ENCODE results near the gene CACNA1C. TPM values are rescaled to one million over a fixed set of nuclear protein-coding genes. Genes with fewer than 3 reads are reported as not detected.
A peak's percentile ranks its signal among the peaks of the same experiment; 100 is the strongest.

The CACNA1C gene
- total and polyA plus RNA-seq, 2 of the 4 experiments (the other 2 are of a cell fraction) = 1.6 to 2.6 TPM

DNA sequence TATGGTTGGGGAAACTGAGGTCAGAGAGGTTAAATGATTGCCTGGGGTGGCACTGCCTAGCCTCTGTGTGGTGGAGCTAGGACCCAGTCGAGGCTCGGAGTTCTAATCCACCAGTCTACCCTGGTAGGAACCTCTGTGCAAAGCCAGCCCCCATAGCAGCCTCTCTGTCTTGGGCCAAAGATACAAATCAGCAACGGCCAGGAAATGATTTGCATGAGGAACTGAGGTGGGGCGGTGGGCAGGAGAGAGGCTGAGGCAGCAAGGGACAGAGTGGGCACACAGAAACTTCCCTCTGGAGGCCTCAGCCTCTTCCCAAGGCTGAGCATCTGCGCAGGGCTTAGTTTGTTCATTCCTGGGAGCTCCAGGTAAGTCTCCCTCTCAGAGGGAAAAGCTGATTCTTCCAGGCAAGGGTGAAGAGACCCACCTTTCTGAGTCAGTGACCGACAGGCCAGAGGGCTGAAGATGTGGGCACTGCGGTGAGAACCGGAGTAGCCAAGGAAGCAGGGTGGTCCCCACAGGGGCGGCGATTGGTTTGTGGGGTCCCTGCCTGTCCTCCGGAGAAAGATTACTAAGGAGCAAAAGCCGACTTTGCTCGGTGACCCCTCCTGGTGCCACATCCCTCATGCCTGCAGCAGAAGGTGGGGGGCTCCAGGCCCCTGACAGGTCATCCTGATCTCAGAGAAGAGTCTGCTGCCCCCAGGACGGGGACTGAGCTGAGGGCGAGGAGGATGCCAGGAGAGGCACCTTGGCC is 134.6 kb downstream of the CACNA1C start:
- H3K14ac ChIP-seq (replicated peaks; ENCODE audit: low read depth, low read length) = no peak overlapping the region
- H2AK5ac ChIP-seq (ENCODE audit: low read depth, low read length) = peak overlapping the region; percentile 52; the same call in 1 of the 2 replicates
- no peak overlapping the region for H2BK5ac ChIP-seq (ENCODE audit: low read depth, low read length, poor library complexity, severe bottlenecking)
- no peak overlapping the region for H3K56ac ChIP-seq (ENCODE audit: extremely low read depth, insufficient read depth, low read length)
- no peak overlapping the region for H2BK20ac ChIP-seq (ENCODE audit: low read depth, low read length)
- no peak overlapping the region for H3K23ac ChIP-seq (ENCODE audit: low read depth, low read length)
- H4K20me1 ChIP-seq (ENCODE audit: insufficient read depth, low read length) = no peaks in the 10 kb centered on the region
- in situ Hi-C loops (cut with MboI; ENCODE audit: low sequenced_read_pairs) = no loop called here
- no peak overlapping the region for H2BK15ac ChIP-seq (ENCODE audit: low read depth, low read length)
- H3K4ac ChIP-seq (ENCODE audit: low read depth, low read length) = no peak overlapping the region
- CTCF ChIA-PET = no interaction called here
- DNase-seq = no peak
- no peak overlapping the region for H4K5ac ChIP-seq (ENCODE audit: low read depth, low read length)
- no peak overlapping the region for H3K27ac ChIP-seq (ENCODE audit: insufficient read depth, low read length)
- dilution Hi-C loops (cut with HindIII; ENCODE audit: low sequenced_read_pairs, unreplicated experiment) = no loop called here
- intact Hi-C loops (cut with micrococcal nuclease) = no loop called here
- no peak overlapping the region for H4K8ac ChIP-seq (ENCODE audit: low read depth in 2 of 2, low read length in 2 of 2)
- H3K79me1 ChIP-seq (ENCODE audit: low read depth in 1 of 2, low read length in 2 of 2) = peaks cover 0 to 9% of the 10 kb centered on the region in 2 experiments; a peak in 1 of 4 replicates
- H3K4me1 ChIP-seq (ENCODE audit: control insufficient read depth, insufficient read depth, low read length) = peaks cover 9% of the 10 kb centered on the region
- no peaks in the 10 kb centered on the region for H3K27me3 ChIP-seq (ENCODE audit: control insufficient read depth, insufficient read depth, low read length)
- no peak for TF ChIP-seq MAFK (IDR thresholded peaks at IDR 0.05; ENCODE audit: low read depth, low read length)
- no peak for TF ChIP-seq FOS (IDR thresholded peaks at IDR 0.05; ENCODE audit: low read depth, low read length)
- TF ChIP-seq, protein P1, sequence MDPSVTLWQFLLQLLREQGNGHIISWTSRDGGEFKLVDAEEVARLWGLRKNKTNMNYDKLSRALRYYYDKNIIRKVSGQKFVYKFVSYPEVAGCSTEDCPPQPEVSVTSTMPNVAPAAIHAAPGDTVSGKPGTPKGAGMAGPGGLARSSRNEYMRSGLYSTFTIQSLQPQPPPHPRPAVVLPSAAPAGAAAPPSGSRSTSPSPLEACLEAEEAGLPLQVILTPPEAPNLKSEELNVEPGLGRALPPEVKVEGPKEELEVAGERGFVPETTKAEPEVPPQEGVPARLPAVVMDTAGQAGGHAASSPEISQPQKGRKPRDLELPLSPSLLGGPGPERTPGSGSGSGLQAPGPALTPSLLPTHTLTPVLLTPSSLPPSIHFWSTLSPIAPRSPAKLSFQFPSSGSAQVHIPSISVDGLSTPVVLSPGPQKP (IDR thresholded peaks at IDR 0.05; ENCODE audit: borderline replicate concordance, low read depth, low read length) = no peak
- no peak for TF ChIP-seq BHLHE40 (IDR thresholded peaks at IDR 0.05; ENCODE audit: low read depth, low read length)
- TF ChIP-seq SMC3 (IDR thresholded peaks at IDR 0.05; ENCODE audit: low read depth, low read length) = no peak
- TF ChIP-seq RCOR1 (IDR thresholded peaks at IDR 0.05; ENCODE audit: insufficient replicate concordance, low read length) = no peak
- TF ChIP-seq RAD21 (IDR thresholded peaks at IDR 0.05; ENCODE audit: low read length) = no peak
- no peak for TF ChIP-seq CEBPB (IDR thresholded peaks at IDR 0.05; ENCODE audit: low read depth, low read length)
- no peak for TF ChIP-seq MXI1 (IDR thresholded peaks at IDR 0.05; ENCODE audit: borderline replicate concordance, low read depth, low read length)
- TF ChIP-seq RFX5 (IDR thresholded peaks at IDR 0.05; ENCODE audit: low read depth, low read length) = no peak
- no peak for TF ChIP-seq POLR2A (IDR thresholded peaks at IDR 0.05; ENCODE audit: low read depth, low read length)
- TF ChIP-seq, protein P2, sequence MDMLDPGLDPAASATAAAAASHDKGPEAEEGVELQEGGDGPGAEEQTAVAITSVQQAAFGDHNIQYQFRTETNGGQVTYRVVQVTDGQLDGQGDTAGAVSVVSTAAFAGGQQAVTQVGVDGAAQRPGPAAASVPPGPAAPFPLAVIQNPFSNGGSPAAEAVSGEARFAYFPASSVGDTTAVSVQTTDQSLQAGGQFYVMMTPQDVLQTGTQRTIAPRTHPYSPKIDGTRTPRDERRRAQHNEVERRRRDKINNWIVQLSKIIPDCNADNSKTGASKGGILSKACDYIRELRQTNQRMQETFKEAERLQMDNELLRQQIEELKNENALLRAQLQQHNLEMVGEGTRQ (IDR thresholded peaks at IDR 0.05; ENCODE audit: low read depth, low read length) = no peak
- no peak for TF ChIP-seq CHD1 (IDR thresholded peaks at IDR 0.05; ENCODE audit: low read depth, low read length)
- TF ChIP-seq NFE2L2 (IDR thresholded peaks at IDR 0.05; ENCODE audit: low read depth, low read length) = no peak
- TF ChIP-seq MAZ (IDR thresholded peaks at IDR 0.05; ENCODE audit: borderline replicate concordance, low read depth, low read length) = no peak
- TF ChIP-seq, protein P3, sequence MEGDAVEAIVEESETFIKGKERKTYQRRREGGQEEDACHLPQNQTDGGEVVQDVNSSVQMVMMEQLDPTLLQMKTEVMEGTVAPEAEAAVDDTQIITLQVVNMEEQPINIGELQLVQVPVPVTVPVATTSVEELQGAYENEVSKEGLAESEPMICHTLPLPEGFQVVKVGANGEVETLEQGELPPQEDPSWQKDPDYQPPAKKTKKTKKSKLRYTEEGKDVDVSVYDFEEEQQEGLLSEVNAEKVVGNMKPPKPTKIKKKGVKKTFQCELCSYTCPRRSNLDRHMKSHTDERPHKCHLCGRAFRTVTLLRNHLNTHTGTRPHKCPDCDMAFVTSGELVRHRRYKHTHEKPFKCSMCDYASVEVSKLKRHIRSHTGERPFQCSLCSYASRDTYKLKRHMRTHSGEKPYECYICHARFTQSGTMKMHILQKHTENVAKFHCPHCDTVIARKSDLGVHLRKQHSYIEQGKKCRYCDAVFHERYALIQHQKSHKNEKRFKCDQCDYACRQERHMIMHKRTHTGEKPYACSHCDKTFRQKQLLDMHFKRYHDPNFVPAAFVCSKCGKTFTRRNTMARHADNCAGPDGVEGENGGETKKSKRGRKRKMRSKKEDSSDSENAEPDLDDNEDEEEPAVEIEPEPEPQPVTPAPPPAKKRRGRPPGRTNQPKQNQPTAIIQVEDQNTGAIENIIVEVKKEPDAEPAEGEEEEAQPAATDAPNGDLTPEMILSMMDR (conservative IDR thresholded peaks at IDR 0.05; ENCODE audit: low read depth, low read length) = no peak
- no peak overlapping the region for H3K4me2 ChIP-seq (ENCODE audit: low read depth, low read length)
- H3K9me3 ChIP-seq (ENCODE audit: control insufficient read depth, insufficient read depth, low read length) = no peaks in the 10 kb centered on the region
- H2AK9ac ChIP-seq (replicated peaks; ENCODE audit: low read depth, low read length, poor library complexity) = no peak overlapping the region
- peaks cover 4% of the 10 kb centered on the region; the same call in 1 of the 2 replicates for H3K36me3 ChIP-seq (ENCODE audit: control insufficient read depth, insufficient read depth, low read length)
- H3K9me1 ChIP-seq (ENCODE audit: insufficient read depth, low read length) = peaks cover 12% of the 10 kb centered on the region
- no peak overlapping the region for H3K9ac ChIP-seq (ENCODE audit: low read depth, low read length)
- POLR2A ChIA-PET (ENCODE audit: unreplicated experiment) = no interaction called here
- H2BK120ac ChIP-seq (ENCODE audit: low read depth, low read length) = no peak overlapping the region
- no peak overlapping the region for H2AFZ ChIP-seq (replicated peaks; ENCODE audit: low read length, poor library complexity)
- no peak overlapping the region for H4K91ac ChIP-seq (ENCODE audit: insufficient read depth, low read depth, low read length)
- WGBS, 2 experiments (ENCODE audit: extremely low coverage in 2 of 2, insufficient read length in 1 of 2) = 100% methylated on average over 4 of the region's 15 CpGs; no CpG with 5 or more reads in 1 of the 2 experiments
- BruUV-seq (replicated peaks) = no TSS peak
- H3K18ac ChIP-seq (ENCODE audit: low read depth, low read length) = no peak overlapping the region
- no peak for ATAC-seq (ENCODE audit: low read depth)
- no peak overlapping the region for H3K4me3 ChIP-seq (ENCODE audit: insufficient read depth, low read depth, low read length)

Data from IMR-90 (cell line).